Bone marrow (tissue), 2 donors: ENCODE results near the gene CRHR2.

ENCODE experiments used
- DNase-seq, 2 donors: peaks; one replicate each; lab custom pipeline; 2025; lab: John Stamatoyannopoulos, UW

The CRHR2 gene

DNA sequence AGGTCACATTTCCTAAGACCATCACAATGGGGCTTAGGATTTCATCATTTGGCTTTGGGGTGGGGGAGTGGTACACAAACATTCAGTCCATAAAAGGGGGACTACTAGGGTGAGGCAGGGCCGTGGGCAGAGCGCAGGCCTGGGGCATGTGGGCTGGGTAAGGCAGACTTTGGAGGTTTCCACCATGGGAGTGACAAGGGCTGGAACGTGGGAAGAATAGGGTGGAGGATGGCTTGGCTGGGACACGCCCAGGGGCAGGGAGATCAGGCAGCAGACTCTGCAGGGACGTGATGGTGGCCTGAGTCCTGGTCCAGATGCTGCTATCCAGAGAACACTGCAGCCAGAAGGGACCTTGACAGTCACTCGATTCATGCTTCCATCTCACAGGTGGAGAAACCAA, 24.7 kb upstream of the CRHR2 start:
- no peak for DNase-seq

DNA sequence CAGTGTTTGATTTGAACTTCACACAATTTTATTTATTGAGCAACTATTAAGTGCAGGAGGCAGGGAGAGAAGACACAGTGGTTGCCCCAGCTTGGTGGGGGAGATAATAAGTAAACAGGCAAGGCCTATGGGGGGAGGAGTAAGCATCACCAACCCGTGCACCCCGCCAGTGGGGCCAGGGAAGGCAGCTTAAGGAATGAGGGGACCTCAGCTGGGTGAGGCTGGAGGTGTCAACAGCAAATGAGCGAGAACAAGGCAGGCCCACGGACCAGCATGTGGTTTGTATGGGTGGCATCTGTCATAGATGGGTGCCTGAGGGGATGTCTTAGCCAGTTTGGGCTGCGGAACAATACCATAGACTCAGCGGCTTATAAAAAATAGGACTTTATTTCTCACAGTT, 24.1 kb upstream of the CRHR2 start:
- no peak for DNase-seq

DNA sequence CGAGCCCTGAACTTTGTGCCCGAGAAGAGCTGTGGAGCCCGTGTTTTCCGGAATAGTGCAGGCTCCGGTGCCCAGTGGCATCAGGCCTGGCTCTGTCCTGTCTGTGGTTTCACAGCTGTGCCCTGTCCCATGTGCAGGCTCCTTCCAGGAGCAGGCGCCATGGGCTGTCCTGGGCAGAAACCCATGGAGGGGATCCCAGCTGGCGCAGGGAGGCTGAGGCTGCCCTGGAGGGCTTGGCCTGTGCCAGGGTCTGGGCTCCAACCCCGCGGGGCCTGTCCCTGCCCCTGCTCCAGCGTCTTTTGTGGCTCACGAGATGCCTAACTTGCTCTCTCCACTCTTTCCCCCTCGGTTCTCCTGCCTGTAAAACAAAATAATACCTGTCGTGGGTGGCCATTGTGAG, 23.3 kb upstream of the CRHR2 start:
- no peak for DNase-seq

DNA sequence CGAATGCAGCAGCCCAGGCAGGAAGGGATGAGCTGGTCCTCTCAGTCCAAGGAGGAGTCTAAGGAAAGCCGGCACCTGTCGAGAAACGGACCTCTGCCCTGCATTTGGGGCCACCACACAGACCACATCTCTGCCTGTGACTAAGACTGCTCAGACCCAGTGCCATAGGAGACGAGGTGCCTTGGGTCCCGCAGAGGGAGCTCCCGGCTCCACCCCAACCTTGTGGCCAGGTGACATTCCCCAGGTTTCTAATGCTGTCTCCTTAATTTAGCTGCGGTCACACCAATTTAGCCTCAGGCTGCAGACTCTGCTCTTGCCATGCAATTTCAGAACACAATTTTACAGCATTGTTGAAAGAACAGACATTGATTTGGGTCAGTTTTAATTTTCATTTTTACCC, 22.8 kb upstream of the CRHR2 start:
- DNase-seq: no peak

DNA sequence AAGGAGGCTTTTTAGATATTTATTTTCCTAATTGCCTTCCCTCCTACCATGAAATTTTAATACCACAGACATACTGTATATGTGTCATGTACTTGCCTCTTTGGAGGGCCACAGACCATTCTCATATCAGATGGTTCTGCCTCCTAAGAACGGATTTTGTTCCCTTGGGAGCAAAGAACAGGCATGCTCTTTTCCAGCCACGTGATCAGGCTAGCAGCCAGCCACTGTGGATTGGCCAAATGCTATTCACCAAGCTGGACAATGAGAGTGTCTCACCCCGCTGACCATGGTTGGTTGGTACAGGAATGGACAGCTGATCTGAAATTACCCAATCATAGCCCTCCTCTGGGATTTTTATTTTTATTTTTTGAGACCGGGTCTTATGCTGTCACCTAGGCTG, 21.5 kb upstream of the CRHR2 start:
- no peak for DNase-seq

DNA sequence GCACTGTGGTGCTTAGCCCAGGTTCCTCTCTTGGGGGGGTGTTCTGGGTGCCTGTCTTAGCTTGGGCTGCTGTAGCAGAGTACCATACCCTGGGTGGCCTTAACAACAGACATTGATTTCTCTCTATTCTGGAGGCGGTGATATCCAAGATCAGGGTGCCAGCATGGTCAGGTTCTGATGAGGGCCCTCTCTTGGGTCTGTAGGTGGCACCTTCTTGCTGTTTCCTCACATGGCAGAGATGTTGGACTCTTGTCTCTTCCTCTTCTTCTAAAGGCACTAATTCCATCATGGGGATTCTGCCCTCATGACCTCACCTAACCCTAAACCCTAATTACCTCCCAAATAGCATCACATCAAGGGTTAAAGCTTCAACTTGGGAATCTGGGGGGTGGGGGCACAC, 19.9 kb upstream of the CRHR2 start:
- DNase-seq: no peak

DNA sequence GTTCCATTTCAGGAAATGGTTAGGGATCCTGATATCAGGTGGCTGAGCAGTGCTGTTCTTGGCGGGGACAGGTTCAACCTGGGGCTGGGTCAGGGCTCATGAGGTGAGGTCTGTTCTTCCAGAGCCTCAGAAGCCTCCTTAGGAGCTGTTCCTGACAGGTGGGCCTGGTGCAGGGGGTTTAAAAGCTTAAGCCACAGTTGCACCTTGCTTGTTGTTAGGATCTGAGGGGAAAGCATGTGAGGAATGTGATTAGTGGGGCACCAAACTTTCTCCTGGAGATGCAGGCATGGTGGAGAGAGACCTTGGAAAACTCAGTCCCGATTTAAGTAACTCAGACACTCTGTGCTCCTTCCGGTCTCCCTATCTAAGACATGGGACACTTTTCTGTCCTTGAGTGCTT, 18.7 kb upstream of the CRHR2 start:
- no peak for DNase-seq

DNA sequence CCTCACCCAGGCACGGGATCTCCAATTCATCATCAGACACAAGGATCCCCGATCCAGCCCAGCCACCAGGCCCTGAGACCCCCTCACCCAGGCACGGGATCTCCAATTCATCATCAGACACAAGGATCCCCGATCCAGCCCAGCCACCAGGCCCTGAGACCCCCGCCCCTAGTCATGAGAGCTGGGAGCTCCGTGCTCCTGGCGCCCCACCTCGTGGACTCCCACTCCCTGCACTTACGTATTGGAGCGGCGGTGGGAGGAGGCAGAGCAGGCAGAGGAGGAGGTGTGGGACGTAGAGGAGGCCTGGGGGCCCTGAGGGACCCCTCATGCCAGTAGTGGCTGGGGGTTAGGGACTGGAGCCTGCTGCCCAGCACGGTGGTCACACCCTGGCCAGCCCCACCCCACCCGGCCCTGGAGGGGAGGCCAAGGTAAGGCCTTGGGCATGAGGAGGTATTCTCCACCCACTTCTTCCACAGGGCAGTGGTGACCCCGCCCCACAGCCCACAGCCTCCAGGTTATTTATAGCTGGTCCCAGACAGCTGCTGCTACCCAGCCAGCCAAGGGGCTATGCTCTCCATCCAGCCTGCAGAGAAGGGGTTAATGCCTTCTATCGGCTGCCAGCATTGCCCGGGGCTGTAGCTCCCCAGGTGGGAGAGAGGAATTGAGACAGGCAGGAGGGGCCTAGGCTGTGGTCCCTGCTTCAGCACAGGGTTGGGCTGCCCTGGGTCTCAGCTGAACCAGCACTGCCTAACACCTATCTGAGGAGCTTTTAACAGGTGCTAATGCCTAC, 17.6 kb upstream of the CRHR2 start:
- DNase-seq: no peak

DNA sequence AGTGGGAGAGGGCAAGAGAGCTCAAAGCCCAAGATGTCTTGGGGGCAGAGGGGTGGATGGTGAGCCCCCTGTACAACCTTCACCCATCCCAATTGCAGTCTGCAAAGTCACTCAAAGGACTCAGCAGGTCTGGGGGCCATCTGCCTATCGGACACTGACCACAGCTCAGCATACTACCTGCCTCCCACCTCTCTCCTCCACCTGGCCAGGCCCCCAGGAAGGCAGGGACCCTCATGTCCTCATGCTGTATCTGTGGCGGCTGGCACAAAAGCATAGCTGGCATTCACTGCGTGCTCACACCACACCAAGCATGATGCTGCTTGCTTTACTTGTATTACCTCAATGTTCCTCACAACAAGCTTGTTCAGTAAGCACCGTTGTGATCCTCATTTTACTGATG, 16.2 kb upstream of the CRHR2 start:
- DNase-seq: no peak

DNA sequence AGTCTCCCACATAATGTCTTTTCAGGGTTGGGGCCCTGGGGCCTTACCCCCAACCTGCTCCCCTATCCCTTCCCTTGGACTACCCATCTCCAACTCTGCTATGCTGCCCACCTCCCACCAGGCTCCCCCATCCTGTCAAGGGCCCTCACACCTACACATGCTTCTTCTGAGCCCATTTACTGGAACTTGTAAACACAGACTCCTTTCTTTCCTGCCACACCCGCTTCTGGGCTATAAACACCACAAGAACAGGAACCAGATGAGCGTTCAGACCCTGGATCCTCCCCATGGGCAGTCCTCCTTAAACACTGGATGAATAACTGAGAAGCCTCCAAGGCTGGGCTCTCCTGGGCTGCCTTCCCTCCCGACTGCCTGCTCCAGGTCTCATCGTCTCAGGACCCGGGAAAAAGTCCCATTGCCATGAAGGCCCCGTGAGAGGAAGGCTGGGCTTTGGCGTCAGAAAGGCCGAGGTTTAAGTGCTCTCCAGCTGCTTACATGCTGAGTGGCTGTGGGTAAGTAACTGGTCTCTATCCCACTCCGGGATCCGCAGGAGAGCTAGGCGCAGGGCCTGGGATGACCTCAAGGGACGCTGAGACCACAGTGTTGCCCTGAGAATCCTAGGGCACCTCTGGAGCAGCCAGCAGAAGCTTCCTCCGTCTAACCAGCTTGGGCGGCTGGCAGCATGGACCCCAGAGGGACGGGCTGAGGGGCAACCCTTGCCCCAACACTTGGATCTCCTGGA, 15.6 kb upstream of the CRHR2 start:
- DNase-seq: no peak

DNA sequence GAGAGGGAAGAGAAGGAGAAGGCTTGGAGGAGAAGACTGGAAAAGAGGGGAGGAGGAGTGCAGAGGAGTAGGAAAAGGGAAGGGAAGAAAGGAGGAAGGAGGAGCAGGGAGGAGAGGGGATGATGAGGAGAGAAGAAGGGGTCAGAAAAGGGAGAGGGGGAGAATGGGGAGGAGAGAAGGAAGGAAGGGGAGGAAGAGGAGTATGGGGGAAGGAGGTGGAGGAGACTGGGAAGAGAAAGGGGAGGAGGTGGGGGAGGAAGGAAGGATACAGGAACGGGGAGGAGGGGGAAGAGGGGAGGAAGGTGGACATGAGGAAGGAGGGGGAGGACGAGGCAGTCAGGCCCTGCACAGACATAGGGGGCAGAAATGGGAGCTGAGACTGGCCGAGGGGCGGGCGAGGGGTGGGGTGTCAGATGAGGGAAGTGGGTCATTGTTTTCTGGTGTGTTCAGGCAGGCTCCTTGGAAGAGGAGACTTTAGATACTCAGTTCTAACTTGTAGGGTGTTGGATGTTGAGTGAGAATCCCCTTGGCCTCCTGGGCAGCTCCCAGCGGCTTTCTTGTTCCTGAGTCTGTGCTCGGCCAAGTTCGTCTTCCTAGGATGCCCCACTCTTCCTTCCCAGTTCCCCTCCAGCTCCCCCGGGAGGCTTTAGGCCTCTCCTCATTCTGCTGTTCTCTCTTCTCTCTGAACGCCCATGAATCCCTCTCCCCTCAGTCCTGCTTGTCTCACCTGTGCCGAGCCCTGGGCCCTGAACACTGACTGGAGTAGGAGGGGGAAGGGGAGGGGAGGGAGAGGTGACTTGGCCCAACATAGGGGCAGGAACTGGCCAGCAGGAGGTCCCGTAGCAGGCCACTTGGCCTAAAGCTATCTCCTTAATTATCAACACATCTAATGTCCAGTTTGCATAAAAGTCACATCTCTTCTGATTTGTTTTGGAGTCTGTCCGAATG, 12.8 kb upstream of the CRHR2 start:
- no peak for DNase-seq

DNA sequence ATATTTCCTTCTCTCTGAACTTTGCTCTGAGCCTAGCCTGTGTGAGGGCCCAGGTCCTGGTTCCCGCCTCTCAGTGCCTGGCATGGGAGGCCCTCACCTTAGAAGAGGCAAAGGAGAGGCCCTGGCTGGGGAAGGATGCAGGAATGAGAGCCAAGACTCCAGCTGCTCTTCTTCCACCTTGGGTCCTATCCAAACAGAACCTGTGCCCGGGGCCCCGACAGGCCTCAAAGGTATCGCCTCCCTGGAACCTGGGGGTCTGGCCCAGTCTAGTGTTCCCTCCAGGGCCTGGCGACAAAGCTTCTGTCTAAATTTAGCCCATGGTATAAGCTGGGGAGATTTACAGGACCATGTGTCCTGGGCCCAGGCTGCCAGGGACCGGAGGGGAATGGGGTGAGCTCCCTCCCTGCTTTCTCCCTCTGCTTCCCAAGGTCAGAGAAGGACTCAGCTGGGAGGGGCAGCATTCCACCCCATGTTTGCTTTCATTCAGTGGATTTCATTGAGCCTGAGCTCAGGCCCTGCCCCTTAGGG, 12.0 kb upstream of the CRHR2 start:
- no peak for DNase-seq

DNA sequence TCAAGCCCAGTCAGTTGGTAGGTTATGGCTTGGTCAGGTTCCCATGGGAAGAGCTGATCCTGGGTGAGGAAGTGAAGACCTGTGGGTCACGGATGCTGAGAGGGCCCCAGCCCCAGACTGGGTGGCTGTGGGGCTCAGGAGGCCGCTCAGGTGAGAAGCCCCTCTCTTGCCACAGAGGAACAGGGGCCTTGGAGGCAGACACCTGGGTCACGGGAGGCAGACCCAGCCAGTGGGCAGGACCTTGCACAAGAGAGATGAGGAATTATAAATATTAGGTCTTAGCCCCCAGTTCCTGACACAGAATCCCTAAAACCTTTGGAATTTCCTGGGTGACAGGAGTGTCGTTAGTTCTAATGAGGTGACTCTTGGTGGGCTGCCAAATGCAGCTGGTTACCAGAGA, 10.6 kb upstream of the CRHR2 start:
- DNase-seq: no peak

DNA sequence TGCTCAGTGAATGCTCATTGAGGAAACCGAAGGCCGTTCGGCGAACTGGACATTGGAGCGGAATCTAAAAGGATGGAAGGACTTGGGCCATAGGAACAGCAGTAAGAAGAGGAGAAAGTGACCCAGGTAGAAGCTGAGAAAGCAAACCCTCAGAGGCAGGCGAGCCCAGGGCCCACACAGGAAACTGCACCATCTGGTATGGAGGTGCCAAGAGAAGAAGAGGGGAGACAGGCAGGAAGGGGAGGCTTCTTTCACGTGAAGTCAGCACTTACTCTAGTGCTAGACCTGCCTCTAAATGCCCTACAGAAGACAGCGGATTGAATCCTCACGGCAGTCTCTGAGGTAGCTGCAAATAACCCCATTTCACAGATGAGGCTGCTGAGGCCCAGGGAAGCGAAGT, 10.2 kb upstream of the CRHR2 start:
- no peak for DNase-seq

DNA sequence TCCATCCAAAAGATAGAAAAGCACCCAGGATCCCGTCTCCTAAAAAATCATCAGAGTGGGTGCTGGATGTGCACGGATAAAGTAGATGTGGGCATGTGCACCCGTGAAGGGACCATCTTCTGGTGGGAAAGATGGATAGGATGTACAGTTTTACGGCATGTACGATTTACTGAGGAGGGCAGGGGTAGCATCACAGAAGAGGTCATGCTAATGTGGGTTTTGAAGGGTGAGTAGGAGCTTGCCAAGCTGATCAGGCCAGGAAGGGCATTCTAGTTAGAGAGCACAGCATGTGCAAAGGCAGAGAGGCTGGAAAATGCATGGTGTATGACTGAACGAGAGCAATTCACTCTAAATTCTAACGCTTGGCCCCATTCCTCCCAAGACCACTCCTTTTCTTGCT, 7.8 kb upstream of the CRHR2 start:
- no peak for DNase-seq

DNA sequence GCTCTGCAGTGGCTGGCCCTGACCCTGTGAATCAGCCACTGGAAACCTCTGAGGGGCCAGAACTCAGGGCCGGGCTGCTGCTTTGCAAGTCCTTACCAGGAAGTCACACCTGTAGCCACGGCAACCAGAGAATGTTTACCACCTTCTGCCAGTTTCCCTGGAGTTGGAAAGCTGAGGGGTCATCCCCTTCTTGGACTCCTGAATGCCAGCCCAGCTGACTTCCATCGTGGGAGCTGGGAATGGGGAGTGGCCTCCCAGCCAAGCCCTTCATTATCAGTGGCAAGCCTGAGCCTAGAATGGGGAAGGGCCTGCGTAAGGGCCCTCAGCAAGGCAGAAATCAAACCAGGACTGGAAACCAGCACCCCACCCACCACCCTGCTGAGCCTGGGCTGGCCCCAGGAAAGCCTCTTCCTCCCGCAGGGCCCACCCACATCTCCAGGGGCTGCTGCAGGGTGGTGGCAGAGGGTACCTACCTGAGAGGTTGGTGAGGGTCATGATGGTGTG, 6.5 kb upstream of the CRHR2 start:
- DNase-seq: no peak

DNA sequence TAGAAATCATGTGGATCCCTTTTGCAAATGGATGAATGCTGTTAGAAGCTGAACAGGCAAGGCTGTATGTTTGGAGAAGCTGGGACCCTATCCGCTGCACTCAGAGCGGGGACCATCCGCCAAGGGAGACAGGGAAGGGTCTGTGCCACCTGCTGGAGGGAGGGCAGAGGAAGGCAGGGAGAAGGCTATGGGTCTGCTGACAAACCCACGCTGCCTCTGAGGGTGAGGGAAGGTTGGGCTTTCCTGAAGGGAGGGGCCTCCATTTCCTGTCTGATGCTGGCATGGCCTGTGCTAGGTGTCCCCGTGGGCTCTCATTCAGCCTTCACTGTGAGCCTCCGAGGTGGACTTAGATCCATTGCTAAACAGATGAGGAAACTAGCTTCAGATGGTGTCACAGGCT, 5.3 kb upstream of the CRHR2 start:
- no peak for DNase-seq

DNA sequence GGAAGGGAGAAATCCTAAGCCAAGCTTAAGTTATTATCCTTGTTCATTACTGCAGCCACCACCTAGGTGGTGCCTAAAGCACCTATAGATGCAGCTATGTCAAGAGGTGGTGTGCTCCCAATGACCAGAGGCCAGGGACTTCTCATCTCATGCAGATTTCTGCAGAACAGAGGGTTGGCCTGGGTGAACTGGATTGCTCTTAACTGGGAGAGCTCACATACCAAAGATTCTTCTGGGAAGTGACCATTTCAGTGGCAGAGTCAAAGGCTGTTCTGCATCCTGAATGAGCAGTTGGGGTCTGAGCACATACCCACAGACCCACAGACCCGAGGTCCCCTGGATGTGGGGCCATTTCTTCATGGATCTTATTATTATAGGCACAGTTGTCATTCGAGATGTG, 2.1 kb upstream of the CRHR2 start:
- no peak for DNase-seq

DNA sequence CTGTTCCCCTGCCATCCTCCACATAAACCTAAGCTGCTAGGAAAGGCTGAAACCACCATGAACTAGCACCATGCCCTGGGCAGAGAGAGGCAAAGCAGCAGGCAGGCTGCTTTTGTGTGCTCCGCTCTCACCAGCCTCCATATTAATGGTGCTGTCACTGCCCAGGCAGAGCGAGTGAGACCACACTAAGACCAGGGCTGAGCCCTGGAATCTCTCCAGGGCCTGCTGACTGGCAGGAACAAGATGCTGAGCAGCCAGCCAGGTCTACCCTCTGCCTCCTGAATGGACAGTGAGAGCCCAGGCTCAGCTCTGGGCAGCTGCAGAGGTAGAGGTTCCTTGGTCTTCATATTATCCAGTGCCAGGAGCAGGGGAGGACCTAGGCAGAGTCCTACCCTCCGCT, 1.6 kb upstream of the CRHR2 start:
- no peak for DNase-seq

DNA sequence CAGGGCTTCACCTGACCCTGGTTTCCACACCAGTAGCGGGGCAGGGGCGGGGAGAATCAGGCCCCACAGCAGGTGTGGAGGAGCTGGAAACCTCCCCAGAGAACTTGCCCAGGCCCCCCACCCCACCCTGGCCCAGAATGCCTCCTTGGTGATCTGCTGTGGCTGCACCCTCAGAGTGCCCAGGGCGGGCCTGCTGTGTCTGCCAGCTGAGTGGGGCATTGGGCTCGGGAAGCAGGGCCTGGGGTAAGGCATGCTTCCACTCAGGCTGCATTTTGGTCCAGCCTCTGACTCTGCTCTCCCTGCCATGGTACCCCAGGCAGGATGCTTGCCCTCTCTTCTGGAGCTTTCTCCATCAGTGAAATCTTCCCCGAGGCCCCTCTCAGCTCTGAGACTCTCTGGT, 1.1 kb upstream of the CRHR2 start:
- DNase-seq: no peak

DNA sequence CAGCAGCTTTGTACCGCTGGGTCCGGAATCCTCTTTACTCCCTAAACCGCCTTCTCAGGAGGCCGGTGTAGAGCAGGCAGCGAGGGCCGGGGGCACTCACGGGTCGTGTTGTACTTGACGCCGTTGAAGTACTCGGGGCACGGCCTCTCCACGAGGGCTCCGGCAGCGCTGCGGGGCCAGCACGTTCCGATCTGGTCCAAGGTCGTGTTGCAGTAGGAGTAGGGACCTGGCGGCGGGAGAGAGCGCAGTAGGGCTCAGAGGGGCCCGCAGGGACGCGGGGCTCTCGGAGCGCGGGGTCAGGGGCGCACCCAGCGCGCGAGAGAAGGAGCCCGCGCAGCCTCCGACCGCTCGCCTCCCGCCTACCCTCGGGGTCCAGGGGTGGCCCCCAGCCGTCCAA, 443 bp downstream of the CRHR2 start:
- DNase-seq: no peak

DNA sequence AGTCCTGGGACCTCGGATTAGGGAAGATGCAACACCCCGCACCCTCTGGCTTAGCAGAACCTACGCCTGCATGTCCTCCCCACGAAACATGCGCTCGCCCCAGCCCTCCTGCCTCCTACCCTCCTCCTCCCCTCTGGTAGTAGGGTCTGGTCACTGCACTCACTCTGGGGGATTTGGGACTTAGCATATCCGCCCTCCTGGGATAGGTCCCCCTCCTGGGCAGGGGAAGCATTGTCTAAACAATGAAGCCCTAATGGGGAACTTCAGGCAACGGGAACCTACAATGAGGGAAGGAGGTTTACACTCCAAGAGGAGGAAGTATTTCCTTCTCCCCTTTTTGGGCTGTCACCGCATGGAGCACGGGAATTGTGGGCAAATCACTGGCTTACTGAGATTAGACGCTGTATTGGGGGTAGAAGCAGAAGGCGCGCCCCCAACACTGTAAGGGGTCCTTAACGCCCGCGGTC, 892 bp downstream of the CRHR2 start:
- DNase-seq: no peak
